Vagina (tissue), 2 donors: ENCODE measurements around the gene PTPN3. TPM values are rescaled to one million over a fixed set of nuclear protein-coding genes. Genes with fewer than 3 reads are reported as not detected.

Experiments
- DNase-seq, 2 donors: peaks; one replicate each; pipeline ENCODE4 v3.0.0-alpha.2; 2017; ENCODE audit errors: extremely low spot score in 2 of 2
- H3K27ac ChIP-seq: fragments of 200-600 bp; sonication (generic); one replicate; pipeline ENCODE4 v1.5.1; 2019
- H3K27me3 ChIP-seq: fragments of 200-600 bp; sonication (generic); one replicate; pipeline ENCODE4 v1.5.1; 2019
- H3K36me3 ChIP-seq, 2 donors: fragments of 200-600 bp; sonication (generic); one replicate each; pipeline ENCODE4 v1.5.1; 2017 to 2019
- H3K4me1 ChIP-seq: fragments of 200-600 bp; sonication (generic); one replicate; pipeline ENCODE4 v1.5.1; 2019
- H3K4me3 ChIP-seq, 2 donors: fragments of 200-600 bp; sonication (generic); 1 replicate in 1 of 2; 2 replicates in 1 of 2; pipeline ENCODE4 v1.5.1; 2016 to 2019
- H3K9me3 ChIP-seq: fragments of 200-600 bp; sonication (generic); one replicate; pipeline ENCODE4 v1.5.1; 2019
- CTCF ChIP-seq, 3 experiments: fragments of 450-650 bp in 2 of 3; fragments of 200-600 bp in 1 of 3; sonication (generic) in 1 of 3; IDR thresholded peaks; one replicate each; pipeline ENCODE4 v1.5.1; 2017 to 2019; ENCODE audit warnings: antibody characterized with exemption in 3 of 3, mild to moderate bottlenecking in 2 of 3, moderate library complexity in 2 of 3
- POLR2A ChIP-seq, 2 donors: fragments of 450-650 bp; IDR thresholded peaks; one replicate each; pipeline ENCODE4 v1.6.1; 2017; ENCODE audit warnings: antibody characterized with exemption in 2 of 2, mild to moderate bottlenecking in 2 of 2, moderate library complexity in 2 of 2
- POLR2AphosphoS5 ChIP-seq, 2 donors: sonication (generic); formaldehyde crosslinking; IDR thresholded peaks; one replicate each; pipeline ENCODE4 v1.9.0; 2017; ENCODE audit warnings: antibody characterized with exemption in 2 of 2, mild to moderate bottlenecking in 2 of 2, low read depth in 1 of 2; ENCODE audit not compliant: insufficient read depth in 1 of 2
- intact Hi-C: fragments of 100-400 bp; cut with DNase I; formaldehyde crosslinking; loops from one replicate; pipeline ENCODE4 v1.15.1; 2023
- total RNA-seq: library from RNA; depleted of rRNA; stranded (reverse); fragments of >200 nt; gene quantifications from one replicate; pipeline ENCODE4 v1.2.3, GENCODE V29; 2016

The PTPN3 gene
- total RNA-seq, 1 donor from 2014 or later = 15.5 TPM

GRCh38 chr9:109437286-109437685 lies 60.8 kb downstream of the PTPN3 start:
- H3K4me3 ChIP-seq = no peak overlapping the region
- peaks cover 7% of the 10 kb centered on the region for H3K4me1 ChIP-seq
- no peak for DNase-seq
- no peak overlapping the region for H3K27ac ChIP-seq
- H3K36me3 ChIP-seq = no peaks in the 10 kb centered on the region
- TF ChIP-seq POLR2A (IDR thresholded peaks at IDR 0.05) (no peak), POLR2AphosphoS5 (IDR thresholded peaks at IDR 0.05; ENCODE audit: insufficient read depth in 1 of 2, low read depth in 1 of 2) (no peak), CTCF (IDR thresholded peaks at IDR 0.05) (no peak)
- intact Hi-C loops = no loop called here
- H3K9me3 ChIP-seq = no peaks in the 10 kb centered on the region
- no peaks in the 10 kb centered on the region for H3K27me3 ChIP-seq

DNA sequence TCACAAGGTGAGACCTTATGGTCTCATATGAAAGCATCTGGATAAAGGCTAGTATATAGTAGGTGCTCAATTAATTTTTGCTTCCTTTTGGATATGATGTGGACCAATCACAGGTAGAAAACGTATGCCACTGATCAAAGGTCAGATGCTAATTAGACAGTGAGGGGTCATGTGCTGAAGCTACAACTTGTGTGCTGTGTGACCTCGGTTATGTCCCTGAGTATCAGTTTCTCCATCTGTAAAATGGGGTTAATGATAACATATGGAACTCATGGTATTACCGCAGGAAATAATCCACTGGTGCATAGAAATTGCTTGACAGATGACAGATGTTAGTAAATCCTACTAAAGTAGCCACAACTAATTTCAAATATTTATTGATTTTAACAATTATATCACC lies 62.0 kb downstream of the PTPN3 start:
- Histone ChIP-seq H3K36me3 (peaks cover 0 to 4% of the 10 kb centered on the region in 2 donors), H3K27ac (no peak overlapping the region), H3K4me3 (no peak overlapping the region), H3K27me3 (no peaks in the 10 kb centered on the region), H3K4me1 (peaks cover 4% of the 10 kb centered on the region), H3K9me3 (no peaks in the 10 kb centered on the region)
- DNase-seq = no peak
- intact Hi-C loops = no loop called here
- TF ChIP-seq POLR2A (IDR thresholded peaks at IDR 0.05) (no peak), CTCF (IDR thresholded peaks at IDR 0.05) (no peak)

DNA sequence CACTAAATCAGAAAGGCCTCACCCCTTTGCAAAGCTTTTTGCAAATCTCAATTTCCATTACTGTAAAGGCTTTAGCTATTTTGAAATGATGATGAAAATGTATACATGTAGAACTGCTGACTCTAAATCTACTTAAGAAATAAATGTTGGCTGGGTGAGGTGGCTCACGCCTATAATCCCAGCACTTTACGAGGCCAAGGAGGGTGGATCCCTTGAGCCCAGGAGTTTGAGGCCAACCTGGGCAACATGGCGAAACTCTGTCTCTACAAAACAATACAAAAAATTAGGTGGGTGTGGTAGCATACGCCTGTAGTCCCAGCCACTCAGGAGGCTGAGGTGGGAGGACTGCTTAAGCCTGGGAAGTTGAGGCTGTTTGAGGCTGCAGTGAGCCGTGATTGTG lies 64.6 kb downstream of the PTPN3 start:
- DNase-seq = no peak
- Histone ChIP-seq H3K27ac (no peak overlapping the region), H3K4me1 (no peaks in the 10 kb centered on the region), H3K9me3 (no peaks in the 10 kb centered on the region), H3K36me3 (peaks cover 0 to 7% of the 10 kb centered on the region in 2 donors), H3K4me3 (no peak overlapping the region), H3K27me3 (no peaks in the 10 kb centered on the region)
- intact Hi-C loops = no loop called here
- TF ChIP-seq CTCF (IDR thresholded peaks at IDR 0.05) (no peak), POLR2AphosphoS5 (IDR thresholded peaks at IDR 0.05; ENCODE audit: insufficient read depth in 1 of 2, low read depth in 1 of 2) (no peak), POLR2A (IDR thresholded peaks at IDR 0.05) (no peak)

- H3K4me3 ChIP-seq = no peak overlapping the region
- no peaks in the 10 kb centered on the region for H3K4me1 ChIP-seq
- DNase-seq = no peak
- H3K9me3 ChIP-seq = no peaks in the 10 kb centered on the region
- intact Hi-C loops = no loop called here
- peaks cover 0 to 7% of the 10 kb centered on the region in 2 donors for H3K36me3 ChIP-seq
- no peaks in the 10 kb centered on the region for H3K27me3 ChIP-seq
- H3K27ac ChIP-seq = no peak overlapping the region
- no peak for TF ChIP-seq POLR2AphosphoS5 (IDR thresholded peaks at IDR 0.05; ENCODE audit: insufficient read depth in 1 of 2, low read depth in 1 of 2)
- no peak for TF ChIP-seq POLR2A (IDR thresholded peaks at IDR 0.05)
- no peak for TF ChIP-seq CTCF (IDR thresholded peaks at IDR 0.05)
Observed at GRCh38 chr9:109430231-109430630, 67.9 kb downstream of the PTPN3 start.

DNA sequence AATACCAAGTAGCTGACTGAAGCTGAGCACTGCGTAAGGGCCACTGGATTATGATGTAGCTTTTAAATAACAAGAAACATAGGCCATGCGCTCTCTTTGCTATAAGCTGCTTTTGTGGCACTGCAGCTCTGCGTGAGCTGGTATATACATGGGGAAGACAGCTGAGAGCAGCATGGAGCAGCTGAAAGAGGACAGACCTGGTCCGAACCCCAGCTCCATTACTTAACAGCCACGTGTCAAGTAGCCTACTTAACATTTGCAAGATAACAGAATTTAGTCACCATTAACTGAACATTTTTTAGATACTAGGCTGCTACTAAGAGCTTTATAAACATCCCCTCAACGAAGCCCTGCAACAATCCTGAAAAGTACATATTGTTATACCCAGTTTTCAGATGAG lies 69.3 kb downstream of the PTPN3 start:
- no peak for DNase-seq
- intact Hi-C loops = no loop called here

More for the DNA sequence above, 69.3 kb downstream of the PTPN3 start:
- Histone ChIP-seq H3K9me3 (no peaks in the 10 kb centered on the region), H3K27me3 (no peaks in the 10 kb centered on the region), H3K4me3 (no peak overlapping the region), H3K27ac (no peak overlapping the region), H3K4me1 (no peaks in the 10 kb centered on the region), H3K36me3 (peaks cover 0 to 7% of the 10 kb centered on the region in 2 donors)
- TF ChIP-seq POLR2AphosphoS5 (IDR thresholded peaks at IDR 0.05; ENCODE audit: insufficient read depth in 1 of 2, low read depth in 1 of 2) (no peak), CTCF (IDR thresholded peaks at IDR 0.05) (no peak), POLR2A (IDR thresholded peaks at IDR 0.05) (no peak)
